ENCODE data around the gene MROH7.
A peak's percentile ranks its signal among the peaks of the same experiment; 100 is the strongest.

Gene MROH7

GRCh38 chr1:54645806-54646676 lies 4.5 kb downstream of the MROH7 start:
- DNase-seq (ENCODE audit: low read depth) = no peak

DNA sequence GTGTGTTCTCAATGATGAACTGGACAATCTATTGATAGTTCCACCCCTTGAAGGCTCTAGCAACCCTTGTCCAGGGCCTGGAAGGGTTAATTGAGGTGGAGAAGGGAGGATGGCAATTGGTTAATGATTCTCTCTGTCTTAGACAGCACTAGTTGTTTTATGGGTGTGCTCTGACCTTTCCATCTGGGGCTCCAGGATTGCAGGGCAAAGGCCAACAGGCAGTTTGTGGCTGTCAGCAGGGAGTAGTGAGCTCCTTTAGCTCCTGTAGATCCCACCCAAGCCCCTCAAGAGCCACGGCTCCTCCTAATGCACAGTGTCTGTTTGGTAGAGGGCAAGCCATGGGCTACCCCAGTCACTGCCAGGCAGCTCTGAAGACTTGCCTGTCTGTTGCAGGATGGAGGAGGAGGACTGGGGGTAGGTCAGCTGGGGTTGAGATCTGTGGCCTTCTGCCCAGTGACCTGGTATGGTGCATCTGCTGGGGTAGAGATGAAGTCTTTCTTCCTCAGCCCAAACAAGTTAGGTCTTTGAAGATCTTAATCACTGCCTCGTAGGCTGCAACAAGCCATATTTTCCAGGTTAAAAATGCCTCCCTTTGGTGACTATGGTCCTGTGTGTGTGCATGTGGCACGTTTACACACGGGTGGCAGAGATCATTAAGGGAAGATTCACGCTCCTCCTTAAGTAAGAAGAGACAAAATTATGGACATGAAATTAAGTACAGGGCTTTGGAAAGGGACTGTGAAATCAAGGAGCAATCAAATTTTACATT lies 7.7 kb downstream of the MROH7 start:
- no peak for DNase-seq (ENCODE audit: low read depth)
- H3K4me3 ChIP-seq (ENCODE audit: low read depth, low read length) = no peak overlapping the region

More at GRCh38 chr1:54645806-54646676, 4.5 kb downstream of the MROH7 start:
- H3K4me3 ChIP-seq (ENCODE audit: low read depth, low read length) = no peak overlapping the region

GRCh38 chr1:54649921-54650320 lies 8.3 kb downstream of the MROH7 start:
- DNase-seq (ENCODE audit: low read depth) = no peak
- no peak overlapping the region for H3K4me3 ChIP-seq (ENCODE audit: low read depth, low read length)

- DNase-seq (ENCODE audit: low read depth) = no peak
- H3K4me3 ChIP-seq (ENCODE audit: low read depth, low read length) = no peak overlapping the region
Observed at GRCh38 chr1:54650417-54650816, 8.8 kb downstream of the MROH7 start.

- DNase-seq (ENCODE audit: low read depth) = no peak
- H3K4me3 ChIP-seq (ENCODE audit: low read depth, low read length) = no peak overlapping the region
Observed at GRCh38 chr1:54651608-54652007, 10.0 kb downstream of the MROH7 start.

DNA sequence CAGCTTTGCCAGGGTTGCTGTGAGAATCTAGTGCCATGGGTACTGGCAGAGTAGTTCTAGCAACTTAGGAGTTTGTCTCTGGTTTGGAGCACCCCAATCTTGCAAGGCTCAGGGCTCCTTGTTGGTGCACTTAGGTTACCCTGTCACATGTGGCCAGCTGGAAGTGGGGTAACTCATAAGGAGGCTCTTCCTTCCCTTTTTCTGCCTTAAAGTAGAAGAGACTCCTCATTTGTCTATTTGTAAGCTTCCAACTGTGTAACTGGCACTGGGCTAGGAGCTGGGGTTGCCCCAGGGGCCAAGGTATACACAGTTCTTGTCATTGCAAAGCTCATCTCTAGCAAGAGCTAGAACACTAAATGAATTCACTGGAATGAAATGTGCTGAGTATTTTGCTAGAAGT lies 10.6 kb downstream of the MROH7 start:
- H3K4me3 ChIP-seq (ENCODE audit: low read depth, low read length) = no peak overlapping the region
- DNase-seq (ENCODE audit: low read depth) = no peak

DNA sequence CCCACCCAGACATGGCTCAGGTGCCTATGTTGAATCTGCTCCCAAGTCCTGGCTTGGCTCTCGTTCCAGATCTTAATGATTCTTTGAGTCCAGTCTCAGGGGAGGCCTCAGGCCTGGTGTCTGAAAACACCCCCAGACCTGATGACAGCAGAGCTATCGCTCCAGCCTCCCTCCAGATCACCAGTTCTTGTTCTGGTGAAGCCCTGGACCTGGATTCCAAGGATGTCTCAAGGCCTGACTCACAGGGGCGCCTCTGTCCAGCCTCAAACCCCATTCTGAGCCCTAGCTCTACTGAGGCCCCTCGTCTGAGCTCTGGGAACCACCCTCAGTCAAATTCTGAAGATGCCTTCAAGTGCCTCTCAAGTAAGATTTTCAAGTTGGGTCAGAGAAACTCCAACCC lies 11.4 kb downstream of the MROH7 start:
- no peak for DNase-seq (ENCODE audit: low read depth)
- H3K4me3 ChIP-seq (ENCODE audit: low read depth, low read length) = no peak overlapping the region

DNA sequence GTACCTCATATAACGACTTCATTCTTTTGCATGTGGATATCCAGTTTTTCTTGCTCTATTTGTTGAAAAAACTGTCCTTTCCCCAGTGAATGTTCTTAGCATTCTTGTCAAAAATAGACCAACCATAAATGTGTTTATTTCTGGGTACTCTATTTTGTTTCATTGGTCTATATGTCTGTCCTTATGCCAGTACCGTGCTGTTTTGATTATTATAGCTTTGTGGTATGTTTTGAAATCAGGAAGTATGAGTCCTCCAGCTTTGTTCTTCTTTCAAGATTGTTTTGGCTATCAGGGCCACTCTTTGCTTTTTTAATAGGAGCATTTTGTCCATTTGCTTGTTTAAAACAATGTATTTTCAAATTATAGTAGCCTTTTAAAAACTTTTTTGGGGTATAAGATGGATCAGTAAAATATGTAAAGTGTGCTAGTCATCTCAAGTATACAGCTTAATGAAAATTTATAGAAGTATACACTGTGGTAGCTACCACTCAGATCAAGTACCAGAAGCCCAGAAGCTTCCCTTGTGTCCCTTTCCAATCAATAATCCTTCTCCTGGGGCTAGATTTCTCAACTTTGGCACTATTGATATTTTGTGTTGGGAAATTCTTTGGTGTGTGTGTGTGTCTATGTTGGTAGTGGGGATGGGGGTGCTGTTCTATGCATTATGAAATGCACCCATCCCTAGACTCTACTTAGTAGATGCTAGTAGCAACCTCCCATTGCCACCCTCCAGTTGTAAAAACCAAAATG lies 16.8 kb downstream of the MROH7 start:
- DNase-seq (ENCODE audit: low read depth) = no peak
- H3K4me3 ChIP-seq (ENCODE audit: low read depth, low read length) = no peak overlapping the region

DNA sequence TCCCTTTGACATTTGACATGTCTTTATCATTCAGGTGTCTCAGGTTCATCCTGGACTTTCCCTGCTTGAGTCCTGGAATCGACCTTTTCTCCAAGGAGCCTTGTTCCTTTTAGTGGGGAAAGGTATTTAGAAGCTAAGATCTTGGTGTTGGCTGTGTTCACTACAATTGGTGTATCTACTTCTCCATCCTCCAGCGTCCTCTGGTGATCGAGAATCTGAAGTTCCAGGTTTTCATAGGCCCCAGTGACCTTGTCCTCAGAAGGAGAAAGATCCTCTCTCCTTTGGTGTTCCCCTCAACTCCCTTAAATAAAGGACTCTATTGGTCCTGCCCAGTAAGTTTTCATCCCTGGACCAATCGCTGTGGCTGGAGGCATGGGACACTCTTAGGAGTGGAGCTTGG lies 22.1 kb downstream of the MROH7 start:
- H3K4me3 ChIP-seq (ENCODE audit: low read depth, low read length) = no peak overlapping the region
- no peak for DNase-seq (ENCODE audit: low read depth)

DNA sequence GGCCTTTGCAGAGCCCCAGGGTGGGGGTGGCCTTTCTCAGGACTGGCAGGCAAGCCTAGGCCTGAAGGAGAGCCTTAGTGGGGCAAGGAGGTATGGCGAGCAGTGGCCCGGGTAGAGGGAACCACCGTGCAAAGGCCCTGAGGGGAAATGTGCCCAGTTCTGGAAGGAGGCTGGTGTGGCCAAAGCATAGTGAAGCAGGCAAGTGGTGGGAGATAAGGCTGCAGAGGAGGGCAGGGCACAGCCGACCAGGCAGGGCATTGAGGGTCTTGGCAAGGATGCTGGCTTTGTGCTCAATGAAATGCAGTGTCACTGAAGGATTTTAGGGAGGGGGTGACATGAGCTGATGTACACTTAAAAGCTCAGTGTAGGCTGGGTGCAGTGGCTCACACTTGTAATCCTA lies 22.8 kb downstream of the MROH7 start:
- no peak overlapping the region for H3K4me3 ChIP-seq (ENCODE audit: low read depth, low read length)
- DNase-seq (ENCODE audit: low read depth) = no peak

DNA sequence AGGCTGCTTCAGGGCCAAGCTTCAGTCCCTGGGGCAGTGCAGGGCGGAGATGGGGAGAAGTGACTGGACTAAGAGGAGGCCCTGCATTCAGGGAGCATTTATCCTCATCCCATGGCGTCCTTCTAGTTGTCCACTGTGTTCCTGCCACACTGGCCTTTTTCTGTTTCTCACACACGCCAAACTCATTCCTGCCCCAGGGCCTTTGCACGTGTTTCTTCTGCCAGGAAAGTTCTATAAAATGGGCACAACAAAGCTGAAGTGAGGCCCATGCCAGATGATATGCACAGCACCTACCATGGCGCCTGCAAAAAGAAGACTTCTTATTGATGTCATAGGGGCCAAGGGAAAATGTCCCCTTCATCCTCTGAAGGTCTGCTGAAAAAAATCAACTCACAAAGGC lies 24.3 kb downstream of the MROH7 start:
- no peak for DNase-seq (ENCODE audit: low read depth)
- H3K4me3 ChIP-seq (ENCODE audit: low read depth, low read length) = no peak overlapping the region

- H3K4me3 ChIP-seq (ENCODE audit: low read depth, low read length) = no peak overlapping the region
- DNase-seq (ENCODE audit: low read depth) = no peak
Observed at GRCh38 chr1:54666333-54666732, 24.7 kb downstream of the MROH7 start.

DNA sequence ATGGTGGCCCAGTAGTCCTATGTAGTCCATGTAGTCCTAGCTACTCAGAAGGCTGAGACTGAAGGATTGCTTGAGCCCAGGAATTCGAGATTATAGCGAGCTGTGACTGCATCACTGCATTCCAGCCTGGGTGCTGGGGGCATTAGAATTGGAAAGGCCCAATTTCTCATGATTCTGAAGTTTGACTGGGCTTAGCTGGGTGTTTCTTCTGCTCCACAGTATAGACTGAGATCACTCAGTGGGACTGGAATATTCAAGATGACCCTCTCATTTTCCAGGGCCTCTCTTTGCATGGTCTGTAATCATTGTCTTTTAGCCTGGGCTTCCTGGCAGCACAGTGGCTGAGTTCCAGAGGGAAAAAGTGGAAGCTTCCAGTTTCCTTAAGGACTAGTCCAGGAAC lies 26.2 kb downstream of the MROH7 start:
- no peak for DNase-seq (ENCODE audit: low read depth)
- no peak overlapping the region for H3K4me3 ChIP-seq (ENCODE audit: low read depth, low read length)

DNA sequence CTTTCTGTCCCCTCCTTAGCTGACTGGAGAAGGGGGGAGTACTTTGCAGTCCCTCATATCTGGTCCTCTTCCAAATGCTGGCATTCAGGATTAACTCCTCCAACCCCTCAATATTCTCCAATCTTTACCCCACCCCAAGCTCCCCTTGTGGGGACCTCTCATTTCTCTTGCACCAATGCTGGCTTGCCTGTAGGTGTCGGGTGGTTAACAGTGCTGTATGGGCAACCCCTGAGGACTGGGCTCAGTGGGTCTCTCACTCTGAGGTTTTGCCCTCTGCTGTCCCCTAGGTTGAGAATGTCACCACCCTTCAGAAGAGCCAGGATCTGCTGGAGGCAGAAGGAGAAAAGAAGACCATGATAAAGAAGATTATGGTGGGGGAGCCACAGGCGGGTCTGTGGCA lies 27.0 kb downstream of the MROH7 start:
- H3K4me3 ChIP-seq (ENCODE audit: low read depth, low read length) = no peak overlapping the region
- DNase-seq (ENCODE audit: low read depth) = no peak

GRCh38 chr1:54671985-54672608 lies 30.5 kb downstream of the MROH7 start:
- H3K4me3 ChIP-seq (ENCODE audit: low read depth, low read length) = no peak overlapping the region
- DNase-seq (ENCODE audit: low read depth) = peak; percentile 9

DNA sequence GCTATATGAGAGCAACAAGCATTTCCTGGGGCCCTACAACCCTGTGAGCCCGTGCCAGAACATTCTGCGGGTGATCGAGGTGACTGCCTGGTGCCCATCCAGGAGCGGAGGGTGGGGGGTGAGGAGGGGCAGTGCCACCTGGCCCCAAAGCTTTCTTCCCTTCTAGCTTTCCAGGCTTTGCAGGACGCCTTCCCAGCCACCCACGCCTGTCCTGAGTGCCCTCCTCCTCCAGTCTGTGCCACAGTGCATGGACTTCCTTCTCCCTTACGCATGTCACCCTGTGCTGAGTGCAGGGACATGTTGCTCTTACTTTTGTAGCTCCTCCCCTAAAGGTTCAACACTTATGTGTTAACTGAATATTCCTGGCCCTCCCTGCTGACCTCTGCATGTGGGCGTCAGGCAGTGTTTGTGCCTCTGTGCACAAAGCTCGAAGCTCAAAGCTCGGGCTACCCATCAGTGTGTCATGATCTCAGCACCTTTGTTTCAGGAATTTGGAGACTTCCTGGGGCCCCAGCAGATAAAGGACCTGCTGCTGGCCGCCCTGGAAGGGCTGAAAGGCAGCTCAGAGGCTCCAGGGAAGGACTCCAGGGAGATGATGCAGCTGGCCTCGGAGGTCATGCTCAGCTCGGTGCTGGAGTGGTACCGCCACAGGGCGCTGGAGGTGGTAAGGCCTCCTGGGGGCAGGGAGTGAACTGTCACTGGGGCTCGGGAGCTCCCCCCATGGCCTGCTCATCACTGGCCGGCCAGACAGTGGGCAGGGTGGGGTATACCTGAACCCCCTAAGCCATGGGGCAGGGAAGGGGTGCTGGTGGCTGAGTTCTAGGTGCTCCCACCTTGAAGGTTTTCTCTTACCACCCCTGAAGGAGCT lies 37.4 kb downstream of the MROH7 start:
- DNase-seq (ENCODE audit: low read depth) = no peak
- no peak overlapping the region for H3K4me3 ChIP-seq (ENCODE audit: low read depth, low read length)

- no peak for DNase-seq (ENCODE audit: low read depth)
- H3K4me3 ChIP-seq (ENCODE audit: low read depth, low read length) = no peak overlapping the region
Observed at GRCh38 chr1:54679706-54680105, 38.1 kb downstream of the MROH7 start.

GRCh38 chr1:54680387-54680786 lies 38.8 kb downstream of the MROH7 start:
- DNase-seq (ENCODE audit: low read depth) = no peak
- no peak overlapping the region for H3K4me3 ChIP-seq (ENCODE audit: low read depth, low read length)

- no peak for DNase-seq (ENCODE audit: low read depth)
- H3K4me3 ChIP-seq (ENCODE audit: low read depth, low read length) = no peak overlapping the region
Observed at GRCh38 chr1:54681358-54681757, 39.8 kb downstream of the MROH7 start.

Measured in skeletal muscle cell (primary cell).